ENCODE results near the gene LIN7C. TPM values are rescaled to one million over a fixed set of nuclear protein-coding genes. Genes with fewer than 3 reads are reported as not detected.

LIN7C gene
- total RNA-seq, 1 donor from 2014 or later = 15.5 TPM

GRCh38 chr11:27489092-27489491 lies 17.5 kb downstream of the LIN7C start:
- Histone ChIP-seq H3K4me1 (no peaks in the 10 kb centered on the region), H3K27me3 (ENCODE audit: low read depth) (no peaks in the 10 kb centered on the region), H3K4me3 (no peak overlapping the region), H3K27ac (replicated peaks) (no peak overlapping the region), H3K36me3 (peaks cover 39% of the 10 kb centered on the region), H3K9me3 (replicated peaks) (no peaks in the 10 kb centered on the region)
- no peak for TF ChIP-seq CTCF (IDR thresholded peaks at IDR 0.05; ENCODE audit: borderline replicate concordance)
- intact Hi-C loops (cut with micrococcal nuclease) = loop anchor here (5.0 kb wide), 1 partner anchor 307 kb away; no protein-coding TSS in a partner anchor
- DNase-seq = no peak

GRCh38 chr11:27487706-27488105 lies 18.9 kb downstream of the LIN7C start:
- no peaks in the 10 kb centered on the region for H3K9me3 ChIP-seq (replicated peaks)
- intact Hi-C loops (cut with micrococcal nuclease) = loop anchor here (5.0 kb wide), 1 partner anchor 305 kb away; no protein-coding TSS in a partner anchor
- H3K36me3 ChIP-seq = peaks cover 33% of the 10 kb centered on the region
- no peaks in the 10 kb centered on the region for H3K4me1 ChIP-seq
- H3K27me3 ChIP-seq (ENCODE audit: low read depth) = no peaks in the 10 kb centered on the region
- H3K4me3 ChIP-seq = no peak overlapping the region
- no peak overlapping the region for H3K27ac ChIP-seq (replicated peaks)
- no peak for DNase-seq
- TF ChIP-seq CTCF (IDR thresholded peaks at IDR 0.05; ENCODE audit: borderline replicate concordance) = no peak

GRCh38 chr11:27485930-27486773 lies 20.4 kb downstream of the LIN7C start:
- Histone ChIP-seq H3K4me1 (no peaks in the 10 kb centered on the region), H3K27ac (replicated peaks) (no peak overlapping the region), H3K4me3 (no peak overlapping the region), H3K27me3 (ENCODE audit: low read depth) (no peaks in the 10 kb centered on the region), H3K36me3 (peaks cover 19% of the 10 kb centered on the region), H3K9me3 (replicated peaks) (no peaks in the 10 kb centered on the region)
- intact Hi-C loops (cut with micrococcal nuclease) = loop anchor here (5.0 kb wide), 1 partner anchor 304 kb away; no protein-coding TSS in a partner anchor
- peak; percentile 90 for TF ChIP-seq CTCF (IDR thresholded peaks at IDR 0.05; ENCODE audit: borderline replicate concordance)
- no peak for DNase-seq

GRCh38 chr11:27482793-27483192 lies 23.8 kb downstream of the LIN7C start:
- H3K4me1 ChIP-seq = no peaks in the 10 kb centered on the region
- TF ChIP-seq CTCF (IDR thresholded peaks at IDR 0.05; ENCODE audit: borderline replicate concordance) = no peak
- H3K36me3 ChIP-seq = no peaks in the 10 kb centered on the region
- H3K27me3 ChIP-seq (ENCODE audit: low read depth) = no peaks in the 10 kb centered on the region
- no peak overlapping the region for H3K27ac ChIP-seq (replicated peaks)
- intact Hi-C loops (cut with micrococcal nuclease) = no loop called here
- no peaks in the 10 kb centered on the region for H3K9me3 ChIP-seq (replicated peaks)
- DNase-seq = no peak
- H3K4me3 ChIP-seq = no peak overlapping the region

- Histone ChIP-seq H3K36me3 (no peaks in the 10 kb centered on the region), H3K27ac (replicated peaks) (no peak overlapping the region), H3K4me3 (no peak overlapping the region), H3K9me3 (replicated peaks) (no peaks in the 10 kb centered on the region), H3K4me1 (no peaks in the 10 kb centered on the region), H3K27me3 (ENCODE audit: low read depth) (no peaks in the 10 kb centered on the region)
- no peak for DNase-seq
- intact Hi-C loops (cut with micrococcal nuclease) = no loop called here
- TF ChIP-seq CTCF (IDR thresholded peaks at IDR 0.05; ENCODE audit: borderline replicate concordance) = no peak
These were observed 24.6 kb downstream of the LIN7C start for GRCh38 chr11:27481992-27482391.

Measured in left ventricle myocardium inferior (tissue), 1 donor.